Mucosa of stomach (tissue), 1 donor: ENCODE measurements around the gene UBE3D.
"Not testable (repeated sequence)": the region's sequence is repeated elsewhere in the genome, so short reads cannot be mapped to it uniquely, and the experiment has no call there.

Experiments used
- H3K27me3 ChIP-seq: one replicate; pipeline ENCODE4 v1.7.0; 2013; ENCODE audit warnings: mild to moderate bottlenecking, low read length; ENCODE audit not compliant: control insufficient read depth, insufficient read depth
- H3K36me3 ChIP-seq: one replicate; pipeline ENCODE4 v1.7.0; 2013; ENCODE audit warnings: low read length; ENCODE audit not compliant: control insufficient read depth, insufficient read depth
- H3K4me1 ChIP-seq: one replicate; pipeline ENCODE4 v1.7.0; 2013; ENCODE audit warnings: mild to moderate bottlenecking, low read length; ENCODE audit not compliant: control insufficient read depth, insufficient read depth
- H3K4me3 ChIP-seq: one replicate; pipeline ENCODE4 v1.7.0; 2013; ENCODE audit warnings: low read length
- H3K9ac ChIP-seq: one replicate; pipeline ENCODE4 v1.7.0; 2013; ENCODE audit warnings: mild to moderate bottlenecking, low read length, moderate library complexity
- H3K9me3 ChIP-seq: one replicate; pipeline ENCODE4 v1.7.0; 2013; ENCODE audit warnings: mild to moderate bottlenecking, low read length, moderate library complexity; ENCODE audit not compliant: control insufficient read depth
- donor health status: Pancreatic carcinoma.

The UBE3D gene

DNA sequence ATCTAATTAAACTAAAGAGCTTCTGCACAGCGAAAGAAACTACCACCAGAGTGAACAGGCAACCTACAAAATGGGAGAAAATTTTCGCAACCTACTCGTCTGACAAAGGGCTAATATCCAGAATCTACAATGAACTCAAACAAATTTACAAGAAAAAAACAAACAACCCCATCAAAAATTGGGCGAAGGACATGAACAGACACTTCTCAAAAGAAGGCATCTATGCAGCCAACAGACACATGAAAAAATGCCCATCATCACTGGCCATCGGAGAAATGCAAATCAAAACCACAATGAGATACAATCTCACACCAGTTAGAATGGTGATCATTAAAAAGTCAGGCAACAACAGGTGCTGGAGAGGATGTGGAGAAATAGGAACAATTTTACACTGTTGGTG is 209.6 kb downstream of the UBE3D start:
- H3K36me3 ChIP-seq, H3K9ac ChIP-seq, H3K4me1 ChIP-seq, H3K4me3 ChIP-seq, H3K9me3 ChIP-seq, H3K27me3 ChIP-seq: not testable (repeated sequence)

DNA sequence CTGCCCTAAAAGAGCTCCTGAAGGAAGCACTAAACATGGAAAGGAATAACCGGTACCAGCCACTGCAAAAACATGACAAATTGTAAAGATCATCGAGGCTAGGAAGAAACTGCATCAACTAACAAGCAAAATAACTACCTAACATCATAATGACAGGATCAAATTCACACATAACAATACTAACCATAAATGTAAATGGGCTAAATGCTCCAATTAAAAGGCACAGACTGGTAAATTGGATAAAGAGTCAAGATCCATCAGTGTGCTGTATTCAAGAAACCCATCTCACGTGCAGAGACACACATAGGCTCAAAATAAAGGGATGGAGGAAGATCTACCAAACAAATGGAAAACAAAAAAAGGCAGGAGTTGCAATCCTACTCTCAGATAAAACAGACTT is 212.7 kb downstream of the UBE3D start:
- H3K27me3 ChIP-seq, H3K9ac ChIP-seq, H3K36me3 ChIP-seq, H3K4me1 ChIP-seq, H3K4me3 ChIP-seq, H3K9me3 ChIP-seq: not testable (repeated sequence)

DNA sequence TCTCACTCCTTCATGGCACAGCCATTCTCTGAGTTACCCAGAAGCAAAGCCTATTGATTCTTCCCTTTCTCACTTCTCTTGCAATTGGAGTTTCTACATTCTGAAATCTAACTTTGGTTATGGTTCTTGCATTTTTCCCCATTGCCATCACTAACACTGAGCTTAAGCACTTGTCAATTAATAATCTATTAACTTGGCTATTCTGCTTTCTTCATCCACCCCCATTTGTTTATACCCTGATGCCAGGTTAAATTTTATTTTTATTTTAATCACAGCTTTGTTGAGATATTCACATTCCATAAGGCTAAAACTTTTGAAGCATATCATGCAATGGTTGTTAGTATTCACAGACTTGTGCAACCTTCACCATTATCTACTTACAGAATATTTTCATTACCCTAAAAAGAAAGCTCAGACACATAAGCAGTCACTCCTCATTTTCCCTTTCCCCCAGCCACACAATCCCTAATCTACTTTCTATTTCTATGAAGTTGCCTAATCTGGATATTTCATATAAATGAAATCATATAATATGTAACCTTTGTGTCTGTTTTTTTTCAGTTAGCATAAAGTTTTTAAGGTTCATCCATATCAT is 222.3 kb downstream of the UBE3D start:
- Histone ChIP-seq H3K36me3 (no peaks in the 10 kb centered on the region), H3K4me1 (no peaks in the 10 kb centered on the region), H3K9me3 (no peaks in the 10 kb centered on the region), H3K9ac (no peak overlapping the region), H3K4me3 (no peak overlapping the region), H3K27me3 (no peaks in the 10 kb centered on the region)

DNA sequence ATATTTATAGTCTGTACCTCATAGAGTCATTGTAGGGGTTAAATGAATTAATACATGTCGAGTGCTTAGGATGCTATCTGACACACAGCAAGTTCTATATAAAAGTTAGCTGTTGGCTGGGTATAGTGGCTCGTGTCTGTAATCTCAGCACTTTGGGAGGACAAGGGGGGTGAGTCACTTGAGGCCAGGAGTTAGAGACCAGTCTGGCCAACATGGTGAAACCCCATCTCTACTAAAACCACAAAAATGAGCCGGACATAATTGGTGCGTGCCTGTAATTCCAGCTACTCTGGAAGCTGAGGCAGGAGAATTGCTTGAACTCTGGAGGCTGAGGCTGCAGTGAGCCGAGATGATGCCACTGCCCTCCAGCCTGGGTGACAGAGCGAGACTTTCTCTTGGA is 222.9 kb downstream of the UBE3D start:
- Histone ChIP-seq H3K4me3 (no peak overlapping the region), H3K9me3 (no peaks in the 10 kb centered on the region), H3K36me3 (no peaks in the 10 kb centered on the region), H3K27me3 (no peaks in the 10 kb centered on the region), H3K4me1 (no peaks in the 10 kb centered on the region), H3K9ac (no peak overlapping the region)
